Kasumi-1 (cell line): Measurements from ENCODE around the gene CGNL1.

Source experiments
- DNase-seq, 2 experiments: peaks; one replicate each; lab custom pipeline; 2025; lab: John Stamatoyannopoulos, UW

Gene CGNL1

GRCh38 chr15:57598346-57598745, 222.0 kb downstream of the CGNL1 start:
- no peak for DNase-seq

GRCh38 chr15:57599296-57599810, 223.0 kb downstream of the CGNL1 start:
- no peak for DNase-seq

- DNase-seq = no peak
Observed at GRCh38 chr15:57600197-57600596, 223.9 kb downstream of the CGNL1 start.
